ENCODE measurements around the gene CAMK4.

GRCh38 chr5:111224561-111225345 lies 569 bp downstream of the CAMK4 start:
- no peak for TF ChIP-seq POLR2A (IDR thresholded peaks at IDR 0.05)
- TF ChIP-seq, protein P1, sequence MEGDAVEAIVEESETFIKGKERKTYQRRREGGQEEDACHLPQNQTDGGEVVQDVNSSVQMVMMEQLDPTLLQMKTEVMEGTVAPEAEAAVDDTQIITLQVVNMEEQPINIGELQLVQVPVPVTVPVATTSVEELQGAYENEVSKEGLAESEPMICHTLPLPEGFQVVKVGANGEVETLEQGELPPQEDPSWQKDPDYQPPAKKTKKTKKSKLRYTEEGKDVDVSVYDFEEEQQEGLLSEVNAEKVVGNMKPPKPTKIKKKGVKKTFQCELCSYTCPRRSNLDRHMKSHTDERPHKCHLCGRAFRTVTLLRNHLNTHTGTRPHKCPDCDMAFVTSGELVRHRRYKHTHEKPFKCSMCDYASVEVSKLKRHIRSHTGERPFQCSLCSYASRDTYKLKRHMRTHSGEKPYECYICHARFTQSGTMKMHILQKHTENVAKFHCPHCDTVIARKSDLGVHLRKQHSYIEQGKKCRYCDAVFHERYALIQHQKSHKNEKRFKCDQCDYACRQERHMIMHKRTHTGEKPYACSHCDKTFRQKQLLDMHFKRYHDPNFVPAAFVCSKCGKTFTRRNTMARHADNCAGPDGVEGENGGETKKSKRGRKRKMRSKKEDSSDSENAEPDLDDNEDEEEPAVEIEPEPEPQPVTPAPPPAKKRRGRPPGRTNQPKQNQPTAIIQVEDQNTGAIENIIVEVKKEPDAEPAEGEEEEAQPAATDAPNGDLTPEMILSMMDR (IDR thresholded peaks at IDR 0.05) = no peak

All from tibial nerve (tissue), 3 donors.